HepG2 (cell line): Measurements from ENCODE around the gene DDX1. TPM values are rescaled to one million over a fixed set of nuclear protein-coding genes. Genes with fewer than 3 reads are reported as not detected.

Experiments used
- ATAC-seq: fragments of 200-7000 bp; cut with Tn5 transposase; 3 replicates; pipeline ENCODE4 v1.9.1; 2020; ENCODE audit warnings: mild to moderate bottlenecking, moderate library complexity
- BruUV-seq: library from RNA; stranded (reverse); fragments of 400-500 nt; replicated peaks from 2 replicates; lab custom pipeline; 2021; lab: Mats Ljungman, UMichigan
- CTCF ChIA-PET: fragments of 300-600 bp; formaldehyde crosslinking; extraction: SDS; loops from one replicate; lab custom pipeline; 2021; ENCODE audit warnings: low total read pairs, inconsistent platforms, low intra/inter-chr PET ratio; lab: Yijun Ruan, JAX
- POLR2A ChIA-PET: fragments of 350-600 bp; sonication (Branson Sonifier 250); formaldehyde crosslinking; loops from one replicate; lab custom pipeline; 2020; ENCODE audit warnings: antibody characterized with exemption, inconsistent platforms; lab: Yijun Ruan, JAX
- DNase-seq: peaks from one replicate; pipeline ENCODE4 v3.0.0-alpha.2; 2015; ENCODE audit warnings: low spot score
- FAIRE-seq: peaks from 3 replicates; lab custom pipeline; 2011; peaks lifted over from hg19 to GRCh38; lab: Jason Lieb, UNC
- H2AFZ ChIP-seq: one replicate; pipeline ENCODE4 v1.6.1; 2011; ENCODE audit warnings: low read length, inconsistent platforms
- H3K27ac ChIP-seq: fragments of 300-600 bp; 3 replicates; pipeline ENCODE4 v1.8.0; 2011; ENCODE audit warnings: mixed run types, mild to moderate bottlenecking, mixed read lengths, low read length, inconsistent platforms; ENCODE audit not compliant: insufficient read depth; ENCODE audit errors: extremely low read length
- H3K27me3 ChIP-seq, 2 experiments: fragments of 200-600 bp in 1 of 2; 2 replicates in 1 of 2; 3 replicates in 1 of 2; pipeline versions ENCODE4 v1.6.0 to v1.8.0; 2011; ENCODE audit warnings: low read length in 2 of 2, mild to moderate bottlenecking in 2 of 2, moderate library complexity in 2 of 2, inconsistent platforms in 1 of 2; ENCODE audit not compliant: insufficient read depth in 2 of 2, control insufficient read depth in 1 of 2
- H3K36me3 ChIP-seq, 2 experiments: fragments of 200-600 bp in 1 of 2; replicated peaks in 1 of 2; 2 replicates in 1 of 2; 3 replicates in 1 of 2; pipeline versions ENCODE4 v1.5.1 to v1.8.0; 2011; ENCODE audit warnings: low read length in 2 of 2, inconsistent platforms in 1 of 2; ENCODE audit not compliant: insufficient read depth in 2 of 2, control insufficient read depth in 1 of 2
- H3K4me1 ChIP-seq: 2 replicates; pipeline ENCODE4 v1.5.1; 2012; ENCODE audit warnings: low read length, inconsistent platforms; ENCODE audit not compliant: insufficient read depth
- H3K4me2 ChIP-seq: 2 replicates; pipeline ENCODE4 v1.6.0; 2011; ENCODE audit warnings: low read depth, low read length, inconsistent platforms
- H3K4me3 ChIP-seq, 3 experiments: fragments of 200-600 bp in 1 of 3; sonication (generic), shearing (Covaris generic) in 1 of 3; replicated peaks in 1 of 3; 2 replicates each; pipeline ENCODE4 v1.5.1; 2011 to 2016; ENCODE audit warnings: low read length in 3 of 3, inconsistent platforms in 2 of 3, low read depth in 2 of 3, mild to moderate bottlenecking in 2 of 3, control low read depth in 1 of 3, mixed read lengths in 1 of 3; ENCODE audit not compliant: insufficient read depth in 1 of 3
- H3K79me2 ChIP-seq: one replicate; pipeline ENCODE4 v1.6.1; 2011; ENCODE audit warnings: low read length, inconsistent platforms; ENCODE audit not compliant: insufficient read depth
- H3K9ac ChIP-seq: 2 replicates; pipeline ENCODE4 v1.6.0; 2011; ENCODE audit warnings: mild to moderate bottlenecking, low read depth, low read length, inconsistent platforms; ENCODE audit not compliant: insufficient read depth
- H3K9me3 ChIP-seq: 2 replicates; pipeline ENCODE4 v1.5.1; 2012; ENCODE audit warnings: mild to moderate bottlenecking, low read length
- H4K20me1 ChIP-seq: 2 replicates; pipeline ENCODE4 v1.6.0; 2011; ENCODE audit warnings: inconsistent platforms, mild to moderate bottlenecking, low read length, moderate library complexity; ENCODE audit not compliant: insufficient read depth
- ADNP ChIP-seq: sonication (generic); formaldehyde crosslinking; IDR thresholded peaks from 2 replicates; pipeline ENCODE4 v1.4.0; 2020; ENCODE audit warnings: missing genetic modification reagents
- HIVEP1 ChIP-seq: sonication (generic); formaldehyde crosslinking; IDR thresholded peaks from 2 replicates; pipeline ENCODE4 v1.4.0; 2020; ENCODE audit warnings: mild to moderate bottlenecking, missing genetic modification reagents
- HMG20A ChIP-seq: IDR thresholded peaks from 2 replicates; pipeline ENCODE4 v1.6.1; 2016; ENCODE audit warnings: borderline replicate concordance
- HNRNPUL1 ChIP-seq: fragments of 200-400 bp; formaldehyde crosslinking; IDR thresholded peaks from 2 replicates; pipeline ENCODE4 v1.6.1; 2017; ENCODE audit warnings: low read depth, mild to moderate bottlenecking, low read length, moderate library complexity
- ONECUT2 ChIP-seq: sonication (generic); formaldehyde crosslinking; IDR thresholded peaks from 2 replicates; pipeline ENCODE4 v1.4.0; 2020; ENCODE audit warnings: missing genetic modification reagents
- PAWR ChIP-seq: sonication (generic); formaldehyde crosslinking; IDR thresholded peaks from 2 replicates; pipeline ENCODE4 v1.4.0; 2020; ENCODE audit warnings: missing genetic modification reagents, mild to moderate bottlenecking, borderline replicate concordance
- SOX5 ChIP-seq: IDR thresholded peaks from 2 replicates; pipeline ENCODE4 v1.6.1; 2016; ENCODE audit warnings: borderline replicate concordance
- TFAP4 ChIP-seq: sonication (generic); IDR thresholded peaks from 2 replicates; pipeline ENCODE4 v1.6.1; 2016; ENCODE audit warnings: low read depth, borderline replicate concordance
- U2AF1 ChIP-seq: fragments of 200-400 bp; formaldehyde crosslinking; optimal IDR thresholded peaks from 2 replicates; pipeline ENCODE3; 2017; ENCODE audit warnings: mild to moderate bottlenecking, low read depth, low read length
- ZBTB37 ChIP-seq: sonication (generic); formaldehyde crosslinking; IDR thresholded peaks from 2 replicates; pipeline ENCODE4 v1.4.0; 2020; ENCODE audit warnings: mild to moderate bottlenecking, missing genetic modification reagents
- ZNF260 ChIP-seq: sonication (generic); formaldehyde crosslinking; IDR thresholded peaks from 2 replicates; pipeline ENCODE4 v1.4.0; 2020; ENCODE audit warnings: missing genetic modification reagents, low read depth, mild to moderate bottlenecking, borderline replicate concordance
- ZNF563 ChIP-seq: sonication (generic); formaldehyde crosslinking; IDR thresholded peaks from 2 replicates; pipeline ENCODE4 v1.8.0; 2022; ENCODE audit warnings: mild to moderate bottlenecking, moderate library complexity, missing genetic modification reagents
- ZNF747 ChIP-seq: sonication (generic); formaldehyde crosslinking; IDR thresholded peaks from 2 replicates; pipeline ENCODE4 v1.8.1; 2023; ENCODE audit warnings: missing genetic modification reagents, mild to moderate bottlenecking, borderline replicate concordance
- WGBS: methylation state at CpG from one replicate; pipeline ENCODE4 v1.1.6; 2017; ENCODE audit warnings: low lambda C conversion rate; 5-methylcytosine and 5-hydroxymethylcytosine counted together
- in situ Hi-C: cut with HindIII; loops from 2 replicates; pipeline ENCODE4 v1.10.0; 2017; ENCODE audit warnings: low pct_unique_long_range_greater_than_20kb; ENCODE audit not compliant: extremely low pct_ligation_motif_present
- intact Hi-C: fragments of 100-400 bp; cut with micrococcal nuclease; formaldehyde crosslinking; loops from one replicate; pipeline ENCODE4 v1.10.0; 2022; ENCODE audit not compliant: unreplicated experiment
- polyA plus RNA-seq, 8 experiments: library from polyadenylated mRNA; depleted of rRNA in 3 of 8; stranded (reverse) in 7 of 8; unstranded in 1 of 8; fragments of >200 nt; fragmentation: Illumina TruSeq in 4 of 8; extraction: Trizol in 4 of 8; gene quantifications; 2 replicates each; pipeline versions ENCODE4 v1.2.1 to v1.2.3, GENCODE V29; 2011 to 2016; ENCODE audit warnings: low read depth in 4 of 8, missing spikeins in 1 of 8, mixed read lengths in 1 of 8; ENCODE audit not compliant: insufficient read depth in 1 of 8
- total RNA-seq, 5 experiments: library from RNA; depleted of rRNA; stranded (reverse); fragments of >200 nt; fragmentation: Illumina TruSeq; extraction: Trizol; gene quantifications; 2 replicates each; pipeline ENCODE4 v1.2.3, GENCODE V29; 2016; ENCODE audit warnings: low read depth in 1 of 5

Gene DDX1
- total and polyA plus RNA-seq, 2 of the 13 experiments (the other 11 are each of a cell fraction or from before 2014, with no cell fraction given): 81.6 to 130 TPM

GRCh38 chr2:15593327-15593705 lies 1.6 kb downstream of the DDX1 start:
- CTCF ChIA-PET: no interaction called here

More at GRCh38 chr2:15593327-15593705, 1.6 kb downstream of the DDX1 start:
- intact Hi-C loops (no loop called here), in situ Hi-C loops (loop anchor here (25.0 kb wide), 3 partner anchors 581 to 956 kb away; partner anchors contain the start of gene LRATD1)
- H3K4me3 ChIP-seq: peak overlapping the region; percentile 78 to 91 (median 85); a peak in 4 of 6 replicates
- no peaks in the 10 kb centered on the region; a peak in 1 of 5 replicates for H3K27me3 ChIP-seq
- 87% methylated on average over 3 of the region's 3 CpGs for WGBS
- no peak for DNase-seq
- peak overlapping the region; percentile 96; the same call in 1 of the 2 replicates for H3K9ac ChIP-seq
- no peak for ATAC-seq
- H3K79me2 ChIP-seq: peaks cover 46% of the 10 kb centered on the region
- no peak for FAIRE-seq
- POLR2A ChIA-PET: interaction anchor here (1.4 kb wide), 1 partner anchor 158 kb away, joined by 3 read pairs; no protein-coding TSS in a partner anchor
- H3K9me3 ChIP-seq: no peaks in the 10 kb centered on the region
- H3K27ac ChIP-seq: no peak overlapping the region
- peak overlapping the region; percentile 68 for H3K4me2 ChIP-seq
- H4K20me1 ChIP-seq: peaks cover 9% of the 10 kb centered on the region
- TF ChIP-seq ZNF563: no peak
- TF ChIP-seq PAWR (CRISPR knock-in tag): no peak
- TF ChIP-seq U2AF1: no peak
- no peak for TF ChIP-seq ZBTB37 (CRISPR knock-in tag)
- no peak for TF ChIP-seq SOX5 (CRISPR knock-in tag)
- no peak for TF ChIP-seq TFAP4
- no peak for TF ChIP-seq ZNF747 (CRISPR knock-in tag)
- TF ChIP-seq ZNF260 (CRISPR knock-in tag): no peak
- no peak for TF ChIP-seq HNRNPUL1
- no peak for TF ChIP-seq ONECUT2 (CRISPR knock-in tag)
- TF ChIP-seq HIVEP1 (CRISPR knock-in tag): no peak
- no peak for TF ChIP-seq HMG20A (CRISPR knock-in tag)
- TF ChIP-seq ADNP: no peak
- BruUV-seq: no TSS peak
- peaks cover 10 to 35% of the 10 kb centered on the region in 2 experiments for H3K36me3 ChIP-seq
- H3K4me1 ChIP-seq: peaks cover 35% of the 10 kb centered on the region
- H2AFZ ChIP-seq: no peak overlapping the region
